Activated T-helper 17 cell treated with anti-CD3 and anti-CD28 coated beads, Interleukin-2, amount 50 U/mL, for 72 hours (primary cell): ENCODE data around the gene CMBL. TPM values are rescaled to one million over a fixed set of nuclear protein-coding genes. Genes with fewer than 3 reads are reported as not detected.
"Not testable (repeated sequence)": the region's sequence is repeated elsewhere in the genome, so short reads cannot be mapped to it uniquely, and the experiment has no call there.

ENCODE experiments used
- ATAC-seq: fragments of 150-1000 bp; cut with Tn5 transposase; replicated peaks from 2 replicates; pipeline ENCODE4 v1.10.0; 2021; ENCODE audit warnings: mild to moderate bottlenecking, moderate library complexity
- H3K27ac Mint-ChIP-seq: one replicate; pipeline ENCODE4 v1.8.0; 2022; ENCODE audit warnings: mixed read lengths
- H3K27me3 Mint-ChIP-seq: one replicate; pipeline ENCODE4 v1.8.0; 2022; ENCODE audit warnings: mixed read lengths
- H3K36me3 Mint-ChIP-seq: one replicate; pipeline ENCODE4 v1.8.0; 2022; ENCODE audit warnings: low read depth, mild to moderate bottlenecking, mixed read lengths
- H3K4me1 Mint-ChIP-seq: one replicate; pipeline ENCODE4 v1.8.0; 2022; ENCODE audit warnings: mixed read lengths
- H3K4me3 Mint-ChIP-seq: one replicate; pipeline ENCODE4 v1.8.0; 2022; ENCODE audit warnings: mild to moderate bottlenecking, mixed read lengths
- H3K9me3 Mint-ChIP-seq: one replicate; pipeline ENCODE4 v1.8.0; 2022; ENCODE audit warnings: mixed read lengths
- total RNA-seq, 2 donors: library from RNA; stranded (reverse); gene quantifications; one replicate each; pipeline ENCODE4 v1.2.3, GENCODE V29; 2022

CMBL gene
- total RNA-seq, 2 donors from 2014 or later: 0.80 to 0.82 TPM

DNA sequence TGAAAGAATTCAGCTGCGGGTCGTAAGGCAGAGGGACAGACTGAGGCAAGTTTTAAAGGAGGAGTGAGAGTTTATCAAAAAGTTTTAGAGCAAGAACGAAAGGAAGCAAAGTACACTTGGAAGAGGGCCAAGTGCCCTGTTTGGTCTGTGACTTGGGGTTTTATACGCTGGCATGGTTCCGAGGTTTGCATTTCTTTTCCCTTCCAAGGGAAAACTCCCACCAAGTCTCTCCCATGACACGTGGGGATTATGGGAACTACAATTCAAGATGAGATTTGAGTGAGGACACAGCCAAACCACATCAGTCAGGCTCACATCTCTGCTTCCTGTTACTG is 34.9 kb downstream of the CMBL start:
- not testable (repeated sequence) for H3K9me3 Mint-ChIP-seq, H3K4me1 Mint-ChIP-seq, H3K36me3 Mint-ChIP-seq, H3K27ac Mint-ChIP-seq, ATAC-seq, H3K27me3 Mint-ChIP-seq, H3K4me3 Mint-ChIP-seq

DNA sequence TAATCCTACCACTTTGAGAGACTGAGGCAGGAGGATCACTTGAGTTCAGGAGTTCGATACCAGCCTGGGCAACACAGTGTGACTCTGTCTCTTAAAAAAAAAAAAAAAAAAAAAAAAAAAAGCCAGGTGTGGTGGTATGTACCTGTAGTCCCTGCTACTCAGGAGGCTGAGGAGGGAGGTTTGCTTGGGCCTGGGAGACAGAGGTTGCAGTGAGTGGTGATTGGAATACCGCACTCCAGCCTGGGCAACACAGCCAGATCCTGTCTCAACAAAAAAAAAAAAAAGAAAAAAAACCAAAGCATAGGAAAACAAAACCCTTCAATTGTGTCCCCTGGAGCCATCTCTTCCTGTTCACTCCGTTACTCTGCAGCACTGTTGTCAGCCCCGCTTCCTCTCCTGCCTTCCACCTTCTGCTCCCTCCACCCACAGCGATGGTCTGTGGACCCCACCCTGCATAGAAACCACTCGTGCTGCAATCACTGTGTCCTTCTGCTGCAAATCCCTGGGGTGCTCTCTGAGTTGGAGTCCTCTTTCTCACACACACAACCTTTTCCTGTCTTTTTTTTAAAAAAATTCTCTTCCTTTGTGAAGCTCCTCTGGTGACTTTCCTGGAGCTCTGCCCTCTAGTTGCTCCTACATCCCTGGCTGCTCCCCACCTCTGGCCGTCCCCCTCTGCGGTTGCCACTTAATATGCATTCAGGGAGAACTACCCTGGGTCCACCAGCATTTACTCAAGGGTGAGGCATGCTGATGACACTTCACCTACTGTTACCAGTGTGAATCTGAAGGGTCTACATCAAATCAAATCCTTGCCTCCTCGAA is 35.4 kb downstream of the CMBL start:
- H3K27me3 Mint-ChIP-seq: no peaks in the 10 kb centered on the region

DNA sequence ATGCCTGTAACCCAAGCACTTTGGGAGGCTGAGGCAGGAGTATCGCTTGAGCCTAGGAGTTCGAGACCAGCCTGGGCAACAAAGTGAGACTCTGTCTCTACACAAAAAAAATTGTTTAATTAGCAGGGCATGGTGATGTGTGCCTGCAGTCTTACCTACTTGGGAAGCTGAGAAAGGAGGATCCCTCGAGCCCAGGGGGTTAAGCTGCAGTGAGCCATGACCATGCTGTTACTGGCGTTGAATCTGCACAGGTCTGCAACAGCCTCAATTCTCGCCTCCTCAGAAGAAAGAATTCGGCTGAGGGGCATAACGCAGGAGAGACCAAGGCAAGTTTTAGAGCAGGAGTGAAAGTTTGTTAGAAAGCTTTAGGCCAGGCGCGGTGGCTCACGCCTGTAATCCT is 39.6 kb downstream of the CMBL start:
- H3K9me3 Mint-ChIP-seq: no peaks in the 10 kb centered on the region
- no peak overlapping the region for H3K4me3 Mint-ChIP-seq
- H3K4me1 Mint-ChIP-seq: no peaks in the 10 kb centered on the region
- H3K27me3 Mint-ChIP-seq: no peaks in the 10 kb centered on the region
- ATAC-seq: no peak
- H3K27ac Mint-ChIP-seq: no peak overlapping the region
- peaks cover 35% of the 10 kb centered on the region for H3K36me3 Mint-ChIP-seq

More for the DNA sequence above, 35.4 kb downstream of the CMBL start:
- Mint-ChIP-seq H3K4me3 (no peak overlapping the region), H3K36me3 (no peaks in the 10 kb centered on the region), H3K4me1 (peaks cover 5% of the 10 kb centered on the region), H3K9me3 (no peaks in the 10 kb centered on the region), H3K27ac (no peak overlapping the region)
- no peak for ATAC-seq

DNA sequence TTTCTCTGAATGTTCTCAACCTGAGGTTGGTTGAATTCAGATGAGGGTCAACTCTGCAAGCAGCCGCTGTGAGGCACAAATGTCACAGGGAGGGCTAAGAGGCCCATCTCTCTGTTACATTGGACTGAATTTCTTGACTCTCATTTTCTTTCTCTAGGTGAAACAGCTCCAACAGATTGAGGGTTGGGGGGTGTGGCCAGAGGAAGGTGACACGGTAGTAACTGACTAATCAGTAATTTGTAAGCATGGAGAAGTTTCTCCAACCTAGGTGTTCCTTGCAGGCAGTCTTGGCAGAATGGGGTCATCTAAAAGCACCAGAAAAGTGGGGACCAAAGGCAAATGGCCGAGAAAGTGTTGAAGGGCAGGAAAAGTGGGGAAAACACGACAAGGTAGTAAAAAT is 40.9 kb downstream of the CMBL start:
- H3K4me3 Mint-ChIP-seq: no peak overlapping the region
- ATAC-seq: no peak
- H3K4me1 Mint-ChIP-seq: no peaks in the 10 kb centered on the region
- H3K36me3 Mint-ChIP-seq: peaks cover 47% of the 10 kb centered on the region
- no peaks in the 10 kb centered on the region for H3K9me3 Mint-ChIP-seq
- H3K27me3 Mint-ChIP-seq: no peaks in the 10 kb centered on the region
- H3K27ac Mint-ChIP-seq: no peak overlapping the region

DNA sequence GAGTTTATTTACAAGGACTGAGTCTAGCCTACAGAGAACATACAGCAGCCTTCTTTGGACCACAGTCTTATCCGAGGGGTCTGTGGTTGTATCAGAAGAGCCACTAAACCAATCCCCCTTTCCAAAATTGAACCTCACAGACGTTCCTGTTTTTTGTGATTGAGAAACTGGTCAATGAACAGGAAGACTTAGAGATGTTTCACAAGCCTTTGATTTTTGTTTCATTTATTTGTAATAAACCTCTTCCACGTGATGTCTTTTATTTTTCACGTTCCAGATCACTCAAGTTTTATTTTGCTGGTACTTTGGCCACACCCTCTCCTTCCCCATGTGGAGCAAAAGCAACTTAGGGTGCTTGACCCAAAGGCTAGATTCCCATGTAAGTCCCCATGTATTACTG is 41.6 kb downstream of the CMBL start:
- no peaks in the 10 kb centered on the region for H3K4me1 Mint-ChIP-seq
- H3K27ac Mint-ChIP-seq: peak overlapping the region; percentile 30
- H3K27me3 Mint-ChIP-seq: no peaks in the 10 kb centered on the region
- no peak for ATAC-seq
- no peak overlapping the region for H3K4me3 Mint-ChIP-seq
- peaks cover 54% of the 10 kb centered on the region for H3K36me3 Mint-ChIP-seq
- no peaks in the 10 kb centered on the region for H3K9me3 Mint-ChIP-seq

DNA sequence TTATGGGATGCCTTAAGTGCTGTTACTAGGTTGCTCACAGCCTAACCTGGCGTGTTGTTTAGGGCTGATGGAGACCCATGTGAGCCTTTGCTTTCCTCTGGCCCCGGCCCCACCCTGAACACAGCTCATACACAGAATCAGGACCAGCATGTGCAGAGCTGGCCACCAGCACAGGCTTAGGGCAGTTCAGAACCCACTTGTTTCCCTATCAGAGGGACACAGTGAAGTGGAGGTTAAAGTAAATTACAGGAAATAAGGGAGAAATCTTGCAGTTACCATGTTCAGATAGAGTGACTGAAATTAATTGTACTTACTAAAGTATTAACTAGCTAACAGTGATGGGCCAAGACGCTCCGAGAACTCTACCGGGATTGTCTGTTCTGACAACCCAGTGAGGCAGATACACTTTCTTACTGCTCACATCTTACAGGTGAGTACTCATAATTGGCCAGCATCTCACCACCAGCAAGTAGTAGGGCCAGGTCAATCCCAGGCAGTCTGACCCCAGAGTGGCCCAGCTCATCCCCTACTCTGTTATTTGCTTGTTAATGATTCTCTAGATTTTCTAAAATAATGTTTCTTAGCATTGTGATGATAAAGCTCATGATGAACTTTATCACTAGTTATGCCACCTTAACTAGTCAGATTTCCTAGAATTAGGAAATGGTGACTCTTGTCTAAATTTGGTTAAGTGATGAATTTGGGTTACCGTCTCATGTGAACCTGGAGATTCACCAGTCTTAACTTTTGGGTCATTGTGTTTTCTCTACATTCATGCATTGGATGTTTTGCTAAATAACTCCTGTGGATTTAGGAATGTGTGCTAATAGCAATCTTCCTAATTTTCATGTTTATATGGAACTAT is 42.2 kb downstream of the CMBL start:
- Mint-ChIP-seq H3K4me1 (no peaks in the 10 kb centered on the region), H3K27ac (peak overlapping the region; percentile 30), H3K9me3 (no peaks in the 10 kb centered on the region), H3K27me3 (no peaks in the 10 kb centered on the region), H3K4me3 (no peak overlapping the region), H3K36me3 (peaks cover 61% of the 10 kb centered on the region)
- no peak for ATAC-seq

DNA sequence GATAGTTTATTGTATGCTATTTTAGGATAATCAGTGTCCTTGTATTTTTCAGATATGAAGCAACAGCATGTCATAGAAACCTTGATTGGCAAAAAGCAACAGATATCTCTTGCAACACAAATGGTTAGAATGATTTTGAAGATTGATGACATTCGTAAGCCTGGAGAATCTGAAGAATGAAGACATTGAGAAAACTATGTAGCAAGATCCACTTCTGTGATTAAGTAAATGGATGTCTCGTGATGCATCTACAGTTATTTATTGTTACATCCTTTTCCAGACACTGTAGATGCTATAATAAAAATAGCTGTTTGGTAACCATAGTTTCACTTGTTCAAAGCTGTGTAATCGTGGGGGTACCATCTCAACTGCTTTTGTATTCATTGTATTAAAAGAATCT is 43.1 kb downstream of the CMBL start:
- Mint-ChIP-seq H3K9me3 (no peaks in the 10 kb centered on the region), H3K36me3 (peaks cover 70% of the 10 kb centered on the region), H3K27ac (no peak overlapping the region), H3K27me3 (no peaks in the 10 kb centered on the region), H3K4me3 (no peak overlapping the region), H3K4me1 (peaks cover 5% of the 10 kb centered on the region)
- ATAC-seq: no peak

DNA sequence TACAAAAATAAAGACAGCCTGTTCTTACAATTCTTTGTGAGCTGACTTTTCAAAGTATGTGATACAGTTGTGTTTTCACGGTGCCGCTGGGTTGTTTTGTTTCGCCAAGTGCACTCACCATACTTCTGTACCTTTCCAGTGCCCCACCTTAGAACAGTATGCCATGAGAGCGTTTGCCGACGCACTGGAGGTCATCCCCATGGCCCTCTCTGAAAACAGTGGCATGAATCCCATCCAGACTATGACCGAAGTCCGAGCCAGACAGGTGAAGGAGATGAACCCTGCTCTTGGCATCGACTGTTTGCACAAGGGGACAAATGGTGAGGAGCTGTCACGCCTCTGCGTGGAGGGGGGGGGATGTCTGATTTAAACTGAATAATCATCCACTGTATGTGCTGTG is 44.7 kb downstream of the CMBL start:
- Mint-ChIP-seq H3K36me3 (peaks cover 86% of the 10 kb centered on the region), H3K27me3 (no peaks in the 10 kb centered on the region), H3K27ac (no peak overlapping the region), H3K4me1 (peaks cover 11% of the 10 kb centered on the region), H3K9me3 (no peaks in the 10 kb centered on the region), H3K4me3 (no peak overlapping the region)
- ATAC-seq: no peak

DNA sequence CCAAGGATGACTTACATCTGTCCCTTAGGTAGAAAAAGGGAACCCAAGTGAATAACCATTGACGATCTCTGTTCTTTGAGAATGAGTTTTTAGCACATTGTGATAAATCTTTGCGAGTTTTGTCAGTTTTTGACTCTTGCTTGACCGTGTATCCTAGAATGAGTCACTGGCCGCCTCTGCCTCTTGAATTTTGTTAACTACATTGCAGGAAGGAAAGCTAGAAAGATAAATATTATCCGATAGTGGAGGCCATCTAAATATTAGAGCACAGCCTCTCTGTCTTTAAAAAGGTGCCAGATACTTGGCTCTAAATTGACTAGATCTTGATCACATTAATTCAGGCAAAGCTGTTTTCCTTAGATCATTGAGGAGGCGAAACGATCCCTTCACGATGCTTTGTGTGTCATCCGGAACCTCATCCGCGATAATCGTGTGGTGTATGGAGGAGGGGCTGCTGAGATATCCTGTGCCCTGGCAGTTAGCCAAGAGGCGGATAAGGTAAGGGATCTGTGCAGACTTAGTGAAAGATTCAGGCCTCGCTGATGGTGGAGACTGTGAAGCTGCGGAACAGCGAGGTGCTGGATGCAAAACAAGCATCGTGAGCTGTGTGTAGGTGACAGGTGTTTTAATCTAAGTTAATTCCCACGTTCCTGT is 45.5 kb downstream of the CMBL start:
- H3K9me3 Mint-ChIP-seq: no peaks in the 10 kb centered on the region
- H3K36me3 Mint-ChIP-seq: peaks cover 93% of the 10 kb centered on the region
- H3K4me1 Mint-ChIP-seq: peaks cover 15% of the 10 kb centered on the region
- H3K4me3 Mint-ChIP-seq: no peak overlapping the region
- H3K27me3 Mint-ChIP-seq: no peaks in the 10 kb centered on the region
- no peak overlapping the region for H3K27ac Mint-ChIP-seq
- ATAC-seq: no peak

DNA sequence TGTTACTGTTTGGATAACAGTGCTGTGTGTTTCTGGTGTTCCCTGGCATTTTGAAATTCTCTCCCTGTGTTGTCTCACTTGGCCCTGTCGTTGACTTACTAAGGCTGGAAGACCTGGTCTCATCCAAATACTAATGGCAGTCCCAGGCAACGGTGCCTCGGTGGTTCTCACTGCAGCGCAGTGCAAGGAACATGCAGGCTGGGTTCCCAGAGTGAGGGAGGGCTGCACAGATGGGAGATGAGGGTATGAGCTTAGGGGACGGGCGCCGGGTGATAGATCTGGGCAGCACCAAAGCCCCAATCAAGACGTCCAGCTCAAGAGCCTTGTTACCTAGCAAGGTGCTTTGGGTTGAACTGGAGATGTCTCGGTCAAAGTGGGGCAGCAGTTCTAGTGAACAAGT is 46.6 kb downstream of the CMBL start:
- Mint-ChIP-seq H3K4me1 (peaks cover 17% of the 10 kb centered on the region), H3K36me3 (peaks cover 100% of the 10 kb centered on the region), H3K27ac (peak overlapping the region; percentile 76), H3K9me3 (no peaks in the 10 kb centered on the region), H3K4me3 (no peak overlapping the region), H3K27me3 (no peaks in the 10 kb centered on the region)
- no peak for ATAC-seq

DNA sequence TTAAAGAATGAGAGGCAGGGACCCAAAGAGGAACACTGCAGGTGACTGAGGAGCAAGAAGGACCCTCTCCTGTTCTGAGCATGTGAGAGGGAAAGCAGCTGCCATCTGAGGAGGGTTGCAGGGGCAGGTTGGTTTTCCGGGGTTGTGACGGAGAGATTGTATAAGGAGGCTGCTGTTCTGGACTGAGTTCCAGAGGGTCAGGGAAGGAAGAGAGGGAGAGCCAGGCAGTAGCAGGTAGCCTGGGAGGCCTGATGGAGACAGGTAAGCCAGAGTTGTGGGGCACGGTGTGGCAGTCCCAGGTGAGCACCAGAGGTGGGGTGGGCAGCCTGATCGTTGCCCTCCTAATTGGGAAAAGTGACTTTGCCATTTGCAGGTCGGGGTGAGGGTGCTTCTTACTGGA is 47.8 kb downstream of the CMBL start:
- Mint-ChIP-seq H3K27me3 (no peaks in the 10 kb centered on the region), H3K27ac (peak overlapping the region; percentile 76), H3K4me3 (no peak overlapping the region), H3K4me1 (peaks cover 22% of the 10 kb centered on the region), H3K9me3 (no peaks in the 10 kb centered on the region), H3K36me3 (peaks cover 100% of the 10 kb centered on the region)
- ATAC-seq: no peak

DNA sequence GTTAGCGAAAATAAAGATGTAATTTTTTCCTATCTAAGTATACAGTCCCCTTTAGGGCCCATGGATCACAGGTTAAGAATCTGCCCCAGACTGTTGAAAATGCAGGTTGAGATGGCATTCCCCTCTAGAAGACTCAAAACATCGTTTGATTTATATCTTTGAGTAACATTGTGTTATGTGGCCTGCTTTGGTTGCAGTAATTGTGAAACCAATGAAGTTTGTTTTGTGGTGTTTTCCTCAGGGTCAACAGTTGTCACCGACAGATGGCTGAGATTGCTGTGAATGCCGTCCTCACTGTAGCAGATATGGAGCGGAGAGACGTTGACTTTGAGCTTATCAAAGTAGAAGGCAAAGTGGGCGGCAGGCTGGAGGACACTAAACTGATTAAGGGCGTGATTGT is 49.8 kb downstream of the CMBL start:
- peaks cover 22% of the 10 kb centered on the region for H3K4me1 Mint-ChIP-seq
- ATAC-seq: peak; percentile 80

DNA sequence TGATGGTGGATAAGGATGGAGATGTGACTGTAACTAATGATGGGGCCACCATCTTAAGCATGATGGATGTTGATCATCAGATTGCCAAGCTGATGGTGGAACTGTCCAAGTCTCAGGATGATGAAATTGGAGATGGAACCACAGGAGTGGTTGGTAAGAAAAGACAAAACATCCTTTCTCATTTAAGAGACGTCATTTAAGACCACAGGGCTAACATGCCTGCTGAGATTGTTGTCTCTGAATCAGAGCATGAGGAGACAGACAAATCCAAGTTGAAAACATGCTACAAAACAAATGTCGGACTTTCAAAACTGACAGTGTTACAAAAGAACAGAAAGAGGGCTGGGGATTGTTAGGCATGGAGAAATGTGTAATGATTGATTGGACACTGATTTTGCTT is 53.0 kb downstream of the CMBL start:
- Mint-ChIP-seq H3K4me3 (no peak overlapping the region), H3K27me3 (no peaks in the 10 kb centered on the region), H3K36me3 (peaks cover 97% of the 10 kb centered on the region), H3K27ac (peak overlapping the region; percentile 65), H3K9me3 (no peaks in the 10 kb centered on the region), H3K4me1 (peaks cover 30% of the 10 kb centered on the region)
- ATAC-seq: no peak

More for the DNA sequence above, 49.8 kb downstream of the CMBL start:
- Mint-ChIP-seq H3K27me3 (no peaks in the 10 kb centered on the region), H3K9me3 (no peaks in the 10 kb centered on the region), H3K36me3 (peaks cover 100% of the 10 kb centered on the region), H3K27ac (peak overlapping the region; percentile 89), H3K4me3 (peak overlapping the region; percentile 5)

DNA sequence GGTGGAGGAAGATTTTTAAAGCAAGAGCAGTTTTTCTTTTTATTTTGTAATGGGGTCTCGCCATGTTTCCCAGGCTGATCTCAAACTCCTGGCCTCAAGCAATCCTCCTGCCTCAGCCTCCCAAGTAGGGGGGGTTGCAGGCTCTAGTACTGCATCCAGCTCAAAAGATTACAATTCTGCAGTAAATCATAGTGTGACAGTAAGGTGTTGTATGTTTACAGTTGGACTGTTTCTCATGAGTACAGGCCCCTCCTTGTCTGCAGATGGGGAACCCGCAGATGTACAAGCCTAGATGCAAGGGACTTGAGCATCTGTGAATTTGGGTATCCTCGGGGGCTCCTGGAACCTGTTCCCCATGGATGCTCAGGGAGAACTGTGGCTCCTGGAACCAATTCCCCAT is 54.3 kb downstream of the CMBL start:
- ATAC-seq: no peak
- no peak overlapping the region for H3K27ac Mint-ChIP-seq
- peaks cover 30% of the 10 kb centered on the region for H3K4me1 Mint-ChIP-seq
- no peaks in the 10 kb centered on the region for H3K27me3 Mint-ChIP-seq
- no peaks in the 10 kb centered on the region for H3K9me3 Mint-ChIP-seq
- H3K4me3 Mint-ChIP-seq: peak overlapping the region; percentile 27
- peaks cover 92% of the 10 kb centered on the region for H3K36me3 Mint-ChIP-seq
